VCaP (cell line): ENCODE results near the gene STXBP5L.
A peak's percentile ranks its signal among the peaks of the same experiment; 100 is the strongest.
"Not testable (repeated sequence)": the region's sequence is repeated elsewhere in the genome, so short reads cannot be mapped to it uniquely, and the experiment has no call there.

Source experiments
- H3K27ac ChIP-seq: fragments of 450-650 bp; 2 replicates; pipeline ENCODE4 v1.5.1; 2017
- TF ChIP-seq, protein P1 (sequence below): fragments of 450-650 bp; conservative IDR thresholded peaks from 2 replicates; pipeline ENCODE4 v1.5.1; 2017; ENCODE audit warnings: mild to moderate bottlenecking, moderate library complexity

Gene STXBP5L

DNA sequence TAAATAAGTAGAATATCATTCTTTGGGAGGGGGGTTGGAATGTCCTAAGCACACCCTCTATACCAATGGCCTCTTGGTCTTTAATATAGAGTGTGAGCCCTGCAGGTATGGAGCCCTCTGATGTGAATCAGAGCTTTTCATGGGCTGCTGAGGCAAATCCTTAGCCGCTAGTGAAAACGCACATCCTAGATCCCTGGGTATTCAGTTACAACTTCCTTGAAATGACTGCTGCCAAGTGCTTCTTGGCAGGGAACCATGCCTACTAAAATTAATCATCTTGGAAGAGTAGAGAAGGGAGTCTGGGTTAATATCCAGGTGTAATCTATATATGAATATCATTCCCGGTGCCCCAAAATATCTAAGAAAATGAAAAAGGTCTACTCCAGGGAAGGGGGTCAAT lies 528.6 kb downstream of the STXBP5L start:
- TF ChIP-seq, protein P1, sequence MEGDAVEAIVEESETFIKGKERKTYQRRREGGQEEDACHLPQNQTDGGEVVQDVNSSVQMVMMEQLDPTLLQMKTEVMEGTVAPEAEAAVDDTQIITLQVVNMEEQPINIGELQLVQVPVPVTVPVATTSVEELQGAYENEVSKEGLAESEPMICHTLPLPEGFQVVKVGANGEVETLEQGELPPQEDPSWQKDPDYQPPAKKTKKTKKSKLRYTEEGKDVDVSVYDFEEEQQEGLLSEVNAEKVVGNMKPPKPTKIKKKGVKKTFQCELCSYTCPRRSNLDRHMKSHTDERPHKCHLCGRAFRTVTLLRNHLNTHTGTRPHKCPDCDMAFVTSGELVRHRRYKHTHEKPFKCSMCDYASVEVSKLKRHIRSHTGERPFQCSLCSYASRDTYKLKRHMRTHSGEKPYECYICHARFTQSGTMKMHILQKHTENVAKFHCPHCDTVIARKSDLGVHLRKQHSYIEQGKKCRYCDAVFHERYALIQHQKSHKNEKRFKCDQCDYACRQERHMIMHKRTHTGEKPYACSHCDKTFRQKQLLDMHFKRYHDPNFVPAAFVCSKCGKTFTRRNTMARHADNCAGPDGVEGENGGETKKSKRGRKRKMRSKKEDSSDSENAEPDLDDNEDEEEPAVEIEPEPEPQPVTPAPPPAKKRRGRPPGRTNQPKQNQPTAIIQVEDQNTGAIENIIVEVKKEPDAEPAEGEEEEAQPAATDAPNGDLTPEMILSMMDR: no peak
- H3K27ac ChIP-seq: peak overlapping the region; percentile 15; the same call in 1 of the 2 replicates

- no peak overlapping the region for H3K27ac ChIP-seq
- TF ChIP-seq, protein P1: no peak
These were observed 535.5 kb downstream of the STXBP5L start for GRCh38 chr3:121443456-121443855.

- not testable (repeated sequence) for H3K27ac ChIP-seq
These were observed 543.7 kb downstream of the STXBP5L start for GRCh38 chr3:121451752-121452151.

GRCh38 chr3:121462565-121462964 lies 554.6 kb downstream of the STXBP5L start:
- no peak overlapping the region for H3K27ac ChIP-seq
- TF ChIP-seq, protein P1: no peak

- H3K27ac ChIP-seq: no peak overlapping the region
- TF ChIP-seq, protein P1: no peak
These were observed 555.7 kb downstream of the STXBP5L start for GRCh38 chr3:121463745-121464144.

- TF ChIP-seq, protein P1: no peak
- H3K27ac ChIP-seq: no peak overlapping the region
These were observed 559.1 kb downstream of the STXBP5L start for GRCh38 chr3:121467085-121467484.

DNA sequence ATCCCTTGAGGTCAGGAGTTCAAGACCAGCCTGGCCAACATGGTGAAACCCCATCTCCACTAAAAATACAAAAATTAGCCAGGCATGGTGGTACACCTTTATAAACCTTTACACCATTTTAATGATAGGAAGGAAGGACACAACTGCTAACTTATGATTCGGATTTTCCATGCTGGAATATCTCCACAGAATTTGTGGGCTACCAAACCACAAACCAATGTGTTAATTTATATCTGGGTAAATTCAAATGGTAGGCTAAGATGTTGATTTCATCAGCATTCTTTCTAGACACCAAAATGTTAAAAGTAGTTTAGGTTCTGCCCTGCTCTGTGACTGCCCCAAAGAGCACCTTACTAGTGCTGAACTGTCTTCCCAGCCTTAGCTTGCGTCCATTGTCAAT lies 565.0 kb downstream of the STXBP5L start:
- TF ChIP-seq, protein P1: no peak
- no peak overlapping the region for H3K27ac ChIP-seq
